HTR-8/SVneo (cell line): ENCODE data around the gene HHAT.

Experiments
- DNase-seq: peaks from one replicate; pipeline ENCODE4 v3.0.0; 2011; ENCODE audit warnings: low spot score, mixed read lengths; ENCODE audit not compliant: insufficient read length
- FAIRE-seq: peaks from 2 replicates; lab custom pipeline; 2011; peaks lifted over from hg19 to GRCh38; lab: Jason Lieb, UNC

The HHAT gene

DNA sequence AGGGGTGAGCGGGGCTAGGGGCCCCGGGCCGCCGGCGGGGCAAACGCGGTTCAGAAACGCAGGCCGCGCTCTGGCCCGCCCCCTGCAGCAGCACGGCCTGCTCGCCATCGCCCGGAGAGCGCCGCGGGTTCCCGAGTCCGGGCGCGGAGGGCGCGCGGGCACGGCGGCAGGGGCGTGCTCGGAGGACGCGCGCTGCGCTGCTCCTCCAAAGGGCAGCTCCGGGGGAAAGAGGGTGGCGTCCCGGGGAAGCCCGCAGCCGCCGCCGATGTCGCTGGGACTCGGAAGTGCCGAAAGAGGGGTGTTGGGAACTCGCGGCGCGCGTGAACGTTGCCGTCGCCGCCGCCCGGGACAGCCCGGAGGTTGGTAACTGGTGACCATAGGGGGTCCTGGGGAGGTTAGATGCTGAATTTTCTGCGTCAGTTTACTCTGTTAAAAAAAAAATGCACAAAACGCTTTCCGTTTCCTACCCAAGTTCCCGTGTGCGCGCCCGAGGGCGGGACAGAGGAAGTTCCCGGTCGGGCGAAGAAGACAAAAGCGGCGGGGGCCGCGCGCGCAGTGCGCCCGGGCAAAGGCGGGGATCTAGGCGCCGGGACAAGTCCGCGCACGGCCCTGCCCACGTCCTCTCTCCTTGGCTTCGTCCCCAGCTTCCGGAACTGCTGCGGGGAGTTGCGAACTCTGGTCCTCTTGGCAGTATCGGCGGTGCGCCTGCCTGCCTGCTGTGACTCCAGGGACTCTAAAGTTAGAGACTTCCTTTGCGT is at the start of gene HHAT:
TSS of gene HHAT (plus strand) at position 157 of the 758 bp plus-strand sequence. CDS start 20,074 bp downstream, outside the sequence.
- FAIRE-seq (peak; percentile 31), DNase-seq (peak; percentile 69)

DNA sequence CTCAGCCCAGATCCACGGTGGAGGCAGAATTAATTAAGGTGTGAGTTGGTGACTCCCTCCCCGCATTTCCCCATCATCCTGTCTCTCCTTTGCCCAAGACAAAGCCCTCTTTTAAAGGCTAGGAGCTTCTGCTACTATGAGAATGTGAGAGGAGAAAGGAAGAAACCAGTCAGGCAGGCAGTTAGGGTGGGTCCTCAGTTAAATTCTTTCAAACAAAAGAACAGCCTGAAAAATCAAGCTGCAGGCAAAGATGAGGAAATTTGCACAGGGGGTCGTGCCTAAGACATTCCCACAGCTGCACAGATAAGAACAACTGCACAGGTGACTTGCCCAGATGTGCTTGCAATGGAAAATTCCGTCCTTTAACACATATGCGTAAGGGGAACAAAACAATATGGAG is 48.5 kb upstream of the HHAT start:
- FAIRE-seq: no peak
- DNase-seq: no peak

DNA sequence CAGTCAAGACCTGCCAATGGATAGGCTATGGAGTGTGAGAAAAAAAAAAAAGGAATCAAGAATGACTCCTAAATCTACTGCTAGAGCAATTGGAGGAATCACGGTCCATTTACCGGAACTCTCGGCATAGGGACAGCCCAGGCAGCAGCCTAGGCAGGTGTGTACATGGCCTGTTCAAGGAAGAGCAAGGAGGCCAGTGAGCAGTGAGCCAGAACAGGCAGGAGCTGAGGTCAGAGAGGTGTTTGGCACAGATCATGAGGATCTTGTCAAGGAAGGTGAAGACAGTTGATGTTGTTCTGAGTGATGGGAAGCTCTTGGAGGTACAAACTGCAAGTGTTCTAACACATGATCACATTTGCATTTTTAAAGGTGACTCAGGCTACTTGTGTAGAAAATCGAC is 40.6 kb upstream of the HHAT start:
- FAIRE-seq (no peak), DNase-seq (no peak)

DNA sequence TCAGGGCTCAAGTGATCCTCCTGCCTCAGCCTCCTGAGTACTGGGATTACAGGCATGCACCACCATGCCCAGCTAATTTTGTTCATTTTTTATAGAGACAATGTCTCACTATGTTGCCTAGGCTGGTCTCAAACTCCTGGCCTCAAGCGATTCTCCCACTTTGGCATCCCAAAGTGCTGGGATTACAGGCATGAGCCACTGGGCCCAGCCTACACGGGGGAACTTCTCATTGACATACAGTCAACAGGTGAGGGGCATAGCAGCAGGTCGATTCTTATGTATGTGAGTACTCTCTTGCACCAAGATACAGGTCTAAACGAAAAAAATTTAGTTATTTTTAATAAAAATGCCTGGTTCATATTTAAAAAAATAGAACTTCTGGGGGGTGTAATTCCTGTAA is 39.5 kb upstream of the HHAT start:
- DNase-seq (no peak), FAIRE-seq (no peak)

DNA sequence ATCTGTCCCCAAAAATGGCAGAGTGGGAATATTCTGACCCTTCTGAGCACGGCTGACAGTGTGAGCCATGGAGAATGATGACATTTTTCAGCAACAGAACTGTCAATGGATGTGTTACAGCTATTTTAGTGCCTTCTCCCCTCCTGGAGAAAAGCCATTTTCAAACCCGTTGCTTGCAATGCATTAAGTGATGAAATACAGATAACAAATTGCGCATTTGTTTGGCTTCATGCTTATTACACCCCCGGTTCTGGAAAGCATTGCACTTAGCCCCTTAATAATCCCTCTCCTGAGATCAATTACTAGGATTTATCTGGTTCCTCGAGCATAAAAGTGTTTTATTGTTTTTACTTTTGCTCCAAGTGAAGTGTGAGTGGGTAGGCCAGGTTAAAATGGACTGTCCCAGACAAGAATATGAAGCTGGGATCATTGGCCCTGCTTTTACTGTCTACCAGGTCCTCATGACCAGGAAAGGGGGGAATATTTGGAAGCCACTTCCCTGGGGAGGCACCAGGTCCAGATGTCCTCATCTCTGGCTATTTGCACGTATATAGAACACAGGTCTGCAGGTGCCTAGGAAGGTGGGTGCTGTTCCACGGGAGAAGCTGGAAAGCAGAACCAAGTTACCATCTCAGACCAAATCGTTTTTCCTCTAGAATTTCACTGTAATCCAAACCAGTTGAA is 37.5 kb upstream of the HHAT start:
- FAIRE-seq (no peak), DNase-seq (no peak)

GRCh38 chr1:210291786-210292230 is 36.9 kb upstream of the HHAT start:
- DNase-seq: no peak
- no peak for FAIRE-seq

DNA sequence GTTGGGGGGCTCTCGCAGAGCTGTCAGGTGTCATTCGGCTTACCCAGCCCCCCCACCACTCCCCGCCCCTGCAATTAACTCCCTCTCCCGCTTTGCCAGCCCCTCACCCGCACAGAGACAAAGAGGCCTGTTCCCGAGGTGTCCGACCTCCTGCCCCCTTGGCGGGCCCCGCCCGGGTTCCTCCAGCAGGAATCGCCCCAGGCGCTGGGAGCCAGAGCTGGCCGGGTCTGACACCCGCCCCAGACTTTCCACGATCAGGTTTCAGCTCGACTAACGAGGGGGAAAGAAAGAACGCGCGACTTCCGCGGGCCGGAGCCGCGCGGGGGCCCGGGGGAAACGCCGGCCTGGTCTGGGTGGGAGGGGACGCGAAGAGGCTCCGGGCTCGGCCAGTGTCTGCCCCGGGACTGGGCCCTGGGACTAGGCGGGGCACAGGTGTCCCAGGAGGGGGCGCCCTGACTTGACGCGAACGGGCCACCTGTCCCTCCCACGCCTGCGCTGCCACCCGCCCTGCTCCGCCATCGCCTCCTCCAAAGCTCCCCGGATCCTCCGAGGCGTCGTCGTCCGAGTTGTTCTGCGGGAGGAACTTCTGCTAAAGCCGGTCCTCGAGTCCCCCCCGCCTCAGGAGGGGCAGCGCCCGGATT is 36.4 kb upstream of the HHAT start:
- FAIRE-seq (no peak), DNase-seq (peak; percentile 53)

DNA sequence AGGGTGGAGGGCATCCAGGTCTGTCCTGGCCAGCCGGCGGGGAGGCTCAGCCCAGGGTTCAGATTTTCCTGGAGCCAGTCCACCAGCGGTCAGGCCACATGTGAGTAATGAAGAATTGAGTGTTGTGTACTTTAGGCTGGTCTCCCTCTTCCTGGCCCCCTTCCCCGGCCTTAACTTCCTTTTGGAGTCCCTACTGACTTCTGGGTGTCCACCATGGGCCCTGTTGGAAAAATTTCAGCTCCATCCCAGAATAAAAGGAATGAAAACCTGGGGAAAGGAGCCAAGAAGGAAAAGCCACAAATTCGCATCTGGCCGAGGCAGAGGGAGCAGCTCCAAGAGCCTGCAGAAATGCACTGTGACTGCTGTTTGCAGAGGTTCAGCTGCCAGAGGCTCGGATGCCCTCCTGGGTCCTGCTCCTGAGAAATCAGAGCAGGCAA is 35.5 kb upstream of the HHAT start:
- DNase-seq: no peak
- no peak for FAIRE-seq

GRCh38 chr1:210294999-210295745 is 33.5 kb upstream of the HHAT start:
- DNase-seq: no peak
- no peak for FAIRE-seq

DNA sequence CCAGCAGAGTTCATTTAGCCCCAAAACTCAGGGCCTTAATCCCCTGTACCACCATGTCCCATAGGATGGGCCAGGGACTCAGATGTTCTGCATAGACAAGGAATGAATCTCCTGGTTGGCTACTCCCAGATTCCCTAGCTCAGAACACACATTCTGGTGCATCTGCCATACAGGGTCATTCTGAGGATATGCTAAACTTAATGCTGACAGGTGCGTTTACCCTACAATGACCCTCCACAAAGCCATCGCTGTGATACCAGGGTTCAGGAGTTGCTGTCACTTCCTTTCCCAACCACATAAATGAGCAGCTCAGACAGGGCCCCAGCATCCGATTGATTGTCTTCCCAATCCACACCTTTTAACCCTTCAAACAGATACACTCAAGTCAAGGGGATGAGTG is 32.0 kb upstream of the HHAT start:
- no peak for FAIRE-seq
- no peak for DNase-seq

- no peak for DNase-seq
- FAIRE-seq: no peak
Observed at GRCh38 chr1:210298296-210298695, 30.4 kb upstream of the HHAT start.

DNA sequence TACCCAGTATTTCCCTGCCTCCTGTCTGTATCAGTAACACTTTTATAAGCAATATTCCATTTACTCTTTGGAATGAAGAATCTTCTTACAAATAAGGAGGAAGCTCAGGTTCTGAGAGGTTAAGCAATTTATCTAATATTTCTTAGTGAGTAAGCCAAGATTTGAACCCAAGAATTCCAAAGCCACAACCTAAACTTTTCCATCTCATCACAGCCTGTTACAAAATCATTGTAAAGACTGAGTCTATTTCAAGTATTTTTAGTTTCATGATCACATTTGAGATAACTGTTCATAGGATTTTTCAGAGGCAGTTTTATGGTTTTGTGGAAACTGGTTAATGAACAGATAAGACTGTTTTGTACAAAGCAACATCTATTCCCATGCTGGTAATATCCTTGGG is 29.8 kb upstream of the HHAT start:
- DNase-seq: no peak
- no peak for FAIRE-seq

DNA sequence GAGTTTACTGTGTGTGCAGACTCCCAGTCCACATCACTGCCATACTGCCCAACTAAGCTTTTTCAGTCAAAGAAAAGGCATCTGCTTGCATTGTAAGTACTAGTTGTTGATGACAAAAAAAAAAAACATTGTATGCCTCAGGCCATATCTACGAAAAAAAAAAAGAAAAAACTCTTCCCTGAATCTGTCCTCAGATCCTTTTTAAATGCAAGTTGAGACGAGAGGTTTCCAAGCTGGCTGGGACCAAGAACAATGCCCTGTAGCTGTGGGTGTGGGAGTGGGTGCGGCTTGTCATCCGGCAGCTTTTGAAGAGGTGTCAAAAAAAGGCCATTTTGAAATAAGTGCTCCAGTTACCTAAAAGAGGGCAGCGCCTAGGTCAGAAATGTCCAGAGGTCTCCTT is 29.2 kb upstream of the HHAT start:
- FAIRE-seq (no peak), DNase-seq (no peak)

DNA sequence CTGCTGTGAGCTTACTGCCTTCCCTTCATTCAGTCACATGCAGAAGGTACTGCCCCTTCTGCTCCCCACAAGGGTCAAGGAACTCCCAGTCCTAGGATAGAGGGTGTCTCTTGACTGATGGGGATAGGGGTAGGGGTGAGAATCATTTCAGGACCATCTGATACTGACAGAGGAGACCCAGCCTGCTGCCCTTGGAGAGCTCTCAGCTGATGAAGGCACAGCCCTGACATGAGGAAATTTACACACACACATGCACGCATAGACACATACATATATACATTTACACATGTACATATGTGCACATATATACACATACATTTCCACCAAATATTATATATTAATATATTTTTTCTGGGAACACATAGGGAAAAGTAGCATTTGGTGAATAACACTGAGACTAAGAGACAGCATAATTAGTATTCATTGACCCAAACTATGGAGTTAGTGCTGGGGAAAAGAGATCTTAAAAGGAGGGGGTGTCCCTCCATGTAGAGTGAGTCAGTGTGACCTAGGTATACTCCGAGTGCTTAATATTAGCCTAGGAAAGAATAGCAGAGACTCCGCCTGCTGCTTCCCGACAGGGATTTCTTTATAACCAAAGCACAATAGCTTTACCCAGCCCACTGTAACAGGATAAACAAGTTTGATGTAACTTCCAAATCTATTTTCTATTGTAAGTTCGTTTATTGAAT is 27.6 kb upstream of the HHAT start:
- DNase-seq (no peak), FAIRE-seq (no peak)

DNA sequence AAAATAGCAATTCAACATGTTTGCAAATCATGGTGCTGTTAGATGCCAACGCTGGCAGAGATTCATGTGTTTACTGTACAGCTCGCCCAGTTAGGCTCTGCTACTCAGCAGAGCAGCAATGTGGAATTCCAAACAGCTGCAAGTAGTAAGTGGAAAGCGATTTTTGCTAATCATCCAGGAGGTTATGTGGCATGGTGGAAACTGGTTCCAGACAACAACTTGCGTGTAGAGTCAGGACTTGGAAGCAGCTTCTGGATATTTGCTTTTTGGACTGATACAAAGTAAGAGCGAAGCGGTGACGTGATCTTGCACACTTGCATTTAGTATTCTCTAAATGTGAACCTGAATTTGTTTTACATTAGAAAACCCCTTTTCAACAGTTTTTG is 27.1 kb upstream of the HHAT start:
- DNase-seq: no peak
- peak; percentile 9 for FAIRE-seq

DNA sequence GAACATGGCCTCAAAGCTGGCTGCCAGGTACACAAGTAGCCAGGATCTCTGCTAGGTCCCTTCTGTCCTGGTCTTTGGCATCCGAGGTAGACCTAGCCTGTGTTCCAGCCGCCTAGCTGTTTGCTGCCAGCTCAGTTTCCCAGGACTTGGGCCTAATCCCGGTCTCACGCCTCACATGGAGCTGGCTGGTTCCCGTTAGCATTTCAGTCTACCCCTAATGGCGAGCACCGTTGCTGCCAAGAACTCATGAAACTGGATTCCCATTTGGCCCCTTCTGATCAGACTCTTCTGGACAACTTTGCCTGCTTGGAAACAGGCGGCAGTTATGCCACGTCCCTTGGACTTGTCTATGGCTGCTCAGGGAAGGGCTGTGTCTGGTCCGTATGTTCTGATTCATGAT is 26.2 kb upstream of the HHAT start:
- FAIRE-seq: no peak

DNA sequence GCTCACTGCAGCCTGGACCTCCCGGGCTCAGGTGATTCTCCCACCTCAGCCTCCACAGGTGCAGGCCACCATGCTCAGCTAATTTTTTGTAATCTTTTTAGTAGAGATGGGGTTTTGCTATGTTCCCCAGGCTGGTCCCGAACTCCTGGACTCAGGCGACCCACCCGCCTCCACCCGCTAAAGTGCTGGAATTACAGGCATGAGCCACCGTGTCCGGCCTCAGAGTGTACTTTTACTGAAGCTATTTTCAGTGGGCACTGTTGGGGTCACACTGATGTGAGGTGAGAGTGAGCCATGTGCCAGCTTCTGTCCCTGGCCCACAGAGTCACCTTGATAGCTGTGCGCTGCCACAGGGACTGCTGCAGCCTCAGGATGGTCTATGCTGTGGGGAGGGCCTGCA is 25.3 kb upstream of the HHAT start:
- no peak for FAIRE-seq

More for the DNA sequence above, 26.2 kb upstream of the HHAT start:
- no peak for DNase-seq

GRCh38 chr1:210310562-210311153 is 18.0 kb upstream of the HHAT start:
- DNase-seq (no peak), FAIRE-seq (no peak)

More for the DNA sequence above, 25.3 kb upstream of the HHAT start:
- DNase-seq: no peak

GRCh38 chr1:210311726-210312493 is 16.8 kb upstream of the HHAT start:
- FAIRE-seq (no peak), DNase-seq (no peak)
